Colonic mucosa (tissue), 4 donors: ENCODE data around the gene NTM. TPM values are rescaled to one million over a fixed set of nuclear protein-coding genes. Genes with fewer than 3 reads are reported as not detected.

ENCODE experiments used
- DNase-seq: peaks from one replicate; pipeline ENCODE4 v3.0.0-alpha.2; 2020
- H3K27ac ChIP-seq: fragments of 200-600 bp; one replicate; pipeline ENCODE4 v1.8.0; 2021
- H3K27me3 ChIP-seq: fragments of 200-600 bp; one replicate; pipeline ENCODE4 v1.8.0; 2021
- H3K36me3 ChIP-seq: fragments of 200-600 bp; one replicate; pipeline ENCODE4 v1.8.0; 2021
- H3K4me1 ChIP-seq: fragments of 200-600 bp; one replicate; pipeline ENCODE4 v1.8.0; 2021; ENCODE audit warnings: mild to moderate bottlenecking
- H3K4me3 ChIP-seq: fragments of 200-600 bp; one replicate; pipeline ENCODE4 v1.8.0; 2021
- H3K9ac ChIP-seq, 2 donors: one replicate each; pipeline ENCODE4 v1.7.0; 2013; ENCODE audit warnings: control low read depth in 2 of 2, low read depth in 2 of 2, low read length in 2 of 2
- H3K9me3 ChIP-seq: fragments of 200-600 bp; one replicate; pipeline ENCODE4 v1.8.0; 2021
- CTCF ChIP-seq: fragments of 200-600 bp; IDR thresholded peaks from one replicate; pipeline ENCODE4 v1.8.0; 2022; ENCODE audit warnings: antibody characterized with exemption, mild to moderate bottlenecking
- intact Hi-C: fragments of 100-400 bp; cut with DNase I; formaldehyde crosslinking; loops from one replicate; pipeline ENCODE4 v1.14.1; 2022
- total RNA-seq, 2 donors: library from RNA; stranded (reverse); fragmentation: NEBNext Ultra II Directional in 1 of 2; extraction: Animal tissue kit (Norgen Biotek cat#: 25700) in 1 of 2; gene quantifications; one replicate each; pipeline ENCODE4 v1.2.1, GENCODE V29; 2021
- donor health status: healthy.
- donor health status: DM: no; HTN: no; CAD: no.
- donor health status: DM: no; HTN: no; CAD: no.

The NTM gene
- total RNA-seq, 2 donors from 2014 or later, result 1.6 to 2.8 TPM

- no peak for TF ChIP-seq CTCF
- H3K4me3 ChIP-seq, result no peak overlapping the region
- H3K9me3 ChIP-seq, result no peaks in the 10 kb centered on the region
- intact Hi-C loops, result no loop called here
- H3K9ac ChIP-seq, result no peak overlapping the region
- DNase-seq, result no peak
- H3K4me1 ChIP-seq, result no peaks in the 10 kb centered on the region
- no peak overlapping the region for H3K27ac ChIP-seq
- no peaks in the 10 kb centered on the region for H3K36me3 ChIP-seq
- H3K27me3 ChIP-seq, result no peaks in the 10 kb centered on the region
These were observed 684.4 kb downstream of the NTM start for GRCh38 chr11:132054822-132055221.

GRCh38 chr11:132055296-132055695, 684.9 kb downstream of the NTM start:
- Histone ChIP-seq H3K4me1 (no peaks in the 10 kb centered on the region), H3K27ac (no peak overlapping the region), H3K27me3 (no peaks in the 10 kb centered on the region), H3K4me3 (no peak overlapping the region), H3K9ac (no peak overlapping the region), H3K36me3 (no peaks in the 10 kb centered on the region), H3K9me3 (no peaks in the 10 kb centered on the region)
- TF ChIP-seq CTCF, result no peak
- DNase-seq, result no peak
- intact Hi-C loops, result no loop called here

- Histone ChIP-seq H3K9ac (no peak overlapping the region), H3K27ac (no peak overlapping the region), H3K4me3 (no peak overlapping the region), H3K9me3 (no peaks in the 10 kb centered on the region), H3K27me3 (no peaks in the 10 kb centered on the region), H3K4me1 (no peaks in the 10 kb centered on the region), H3K36me3 (no peaks in the 10 kb centered on the region)
- intact Hi-C loops, result no loop called here
- no peak for DNase-seq
- no peak for TF ChIP-seq CTCF
These were observed 686.3 kb downstream of the NTM start for GRCh38 chr11:132056689-132057088.

GRCh38 chr11:132057266-132057665, 686.9 kb downstream of the NTM start:
- Histone ChIP-seq H3K27me3 (no peaks in the 10 kb centered on the region), H3K4me1 (no peaks in the 10 kb centered on the region), H3K9ac (no peak overlapping the region), H3K27ac (no peak overlapping the region), H3K4me3 (no peak overlapping the region), H3K36me3 (no peaks in the 10 kb centered on the region), H3K9me3 (no peaks in the 10 kb centered on the region)
- no peak for DNase-seq
- no peak for TF ChIP-seq CTCF
- intact Hi-C loops, result no loop called here

GRCh38 chr11:132058211-132058772, 687.9 kb downstream of the NTM start:
- Histone ChIP-seq H3K36me3 (no peaks in the 10 kb centered on the region), H3K4me3 (no peak overlapping the region), H3K9me3 (no peaks in the 10 kb centered on the region), H3K27me3 (no peaks in the 10 kb centered on the region), H3K27ac (peak overlapping the region; percentile 30), H3K9ac (no peak overlapping the region), H3K4me1 (no peaks in the 10 kb centered on the region)
- TF ChIP-seq CTCF, result no peak
- intact Hi-C loops, result no loop called here
- no peak for DNase-seq
